Ovary (tissue), 10 donors: ENCODE measurements around the gene MYO1E. TPM values are rescaled to one million over a fixed set of nuclear protein-coding genes. Genes with fewer than 3 reads are reported as not detected.
A peak's percentile ranks its signal among the peaks of the same experiment; 100 is the strongest.

Experiments used
- DNase-seq, 5 donors: peaks; one replicate each; pipeline ENCODE4 v3.0.0-alpha.2; 2019 to 2020
- H3K27ac ChIP-seq, 2 donors: fragments of 200-600 bp; one replicate each; pipeline versions ENCODE4 v1.5.1 to v1.8.0; 2019 to 2022
- H3K27me3 ChIP-seq: fragments of 200-600 bp; one replicate; pipeline ENCODE4 v1.8.0; 2022
- H3K36me3 ChIP-seq: fragments of 200-600 bp; sonication (generic); one replicate; pipeline ENCODE4 v1.5.1; 2019
- H3K4me1 ChIP-seq: one replicate; pipeline ENCODE4 v1.8.1; 2013; ENCODE audit warnings: mild to moderate bottlenecking, moderate library complexity; ENCODE audit not compliant: insufficient read depth
- H3K4me3 ChIP-seq: fragments of 200-600 bp; sonication (generic); one replicate; pipeline ENCODE4 v1.5.1; 2017
- H3K9me3 ChIP-seq, 2 donors: fragments of 200-600 bp in 1 of 2; sonication (generic) in 1 of 2; one replicate each; pipeline versions ENCODE4 v1.5.1 to v1.8.1; 2013 to 2019; ENCODE audit warnings: mild to moderate bottlenecking in 1 of 2, moderate library complexity in 1 of 2
- CTCF ChIP-seq, 3 donors: fragments of 450-650 bp in 2 of 3; fragments of 200-600 bp in 1 of 3; IDR thresholded peaks; one replicate each; pipeline versions ENCODE4 v1.5.1 to v1.8.0; 2016 to 2022; ENCODE audit warnings: antibody characterized with exemption in 3 of 3, mild to moderate bottlenecking in 1 of 3
- EP300 ChIP-seq: sonication (generic); formaldehyde crosslinking; IDR thresholded peaks from one replicate; pipeline ENCODE4 v1.6.1; 2017; ENCODE audit warnings: antibody characterized with exemption
- POLR2A ChIP-seq: fragments of 450-650 bp; IDR thresholded peaks from one replicate; pipeline ENCODE4 v1.6.1; 2017; ENCODE audit warnings: antibody characterized with exemption, mild to moderate bottlenecking, moderate library complexity
- WGBS, 3 donors: extraction: QIAGEN DNeasy Blood & Tissue Kit in 1 of 3; methylation state at CpG; one replicate each; pipeline versions ENCODE4 v1.1.5 to v1.1.7; 2013 to 2017; 5-methylcytosine and 5-hydroxymethylcytosine counted together
- intact Hi-C, 4 donors: fragments of 100-400 bp; cut with DNase I; formaldehyde crosslinking; loops; one replicate each; pipeline versions ENCODE4 v1.11.0 to v1.15.1; 2022 to 2023
- long read RNA-seq, 3 donors: library from polyadenylated mRNA in 2 of 3; unstranded in 2 of 3; transcript quantifications; one replicate each; pipeline ENCODE4 v2.0.0 and lab custom pipeline, GENCODE V29; 2021 to 2026
- polyA plus RNA-seq, 2 donors: library from polyadenylated mRNA; stranded (reverse); fragments of 200-250 nt in 1 of 2; fragments of 350-450 nt in 1 of 2; fragmentation: Illumina TruSeq in 1 of 2; extraction: RNeasy Lipid Tissue Mini Kit (QIAGEN cat#74804) in 1 of 2; gene quantifications; one replicate each; pipeline ENCODE4 v1.2.3, GENCODE V29; 2013 to 2014
- total RNA-seq, 7 donors: library from RNA; depleted of rRNA in 2 of 7; stranded (reverse); fragments of >200 nt in 2 of 7; fragmentation: NEBNext Ultra II Directional in 3 of 7; extraction: Animal tissue kit (Norgen Biotek cat#: 25700) in 3 of 7; gene quantifications; one replicate each; pipeline versions ENCODE4 v1.1.0 to v1.2.4, GENCODE V29; 2016 to 2023
- donor health status: DM: no; HTN: no; CAD: no; lungs with moderate emphysema.
- donor health status: DM: no; HTN: no; CAD: no.
- donor health status: Bipolar disorder and iron deficiency.
- donor health status: DM: yes; HTN: yes; CAD: no.
- donor health status: DM: no; HTN: no; CAD: no.
- donor health status: DM: yes; HTN: yes; CAD: no.

MYO1E gene
- total RNA-seq, result 10 to 100 TPM; 27.3 to 55.3 (median 44.8) TPM
- polyA plus RNA-seq, result 10 to 100 TPM; 11.6 to 96.0 TPM
- long read RNA-seq, donor 1, partial matches to known transcripts, result 23 of 27 reads
- long read RNA-seq, donor 1, other reads (novel, unspliced or antisense), result 4 of 27 reads
- long read RNA-seq, donor 2, full-length matches to known transcripts, result 2 of 14 reads
- long read RNA-seq, donor 2, partial matches to known transcripts, result 12 of 14 reads
- long read RNA-seq, donor 2, other reads (novel, unspliced or antisense), result 0 of 14 reads
- long read RNA-seq, donor 3, full-length matches to known transcripts, result 9 of 20 reads
- long read RNA-seq, donor 3, partial matches to known transcripts, result 5 of 20 reads
- long read RNA-seq, donor 3, other reads (novel, unspliced or antisense), result 6 of 20 reads

- DNase-seq, result peak; percentile 86 to 91 (median 87)
- H3K27me3 ChIP-seq, result no peaks in the 10 kb centered on the region
- 0 to 1% (median 0%) methylated on average over 48 to 74 of the region's 74 CpGs for WGBS, 3 donors
- H3K27ac ChIP-seq, result peak within 1 kb of the TSS; percentile 90 to 95
- no peaks in the 10 kb centered on the region for H3K4me1 ChIP-seq
- no peaks in the 10 kb centered on the region for H3K9me3 ChIP-seq
- H3K4me3 ChIP-seq, result peak within 1 kb of the TSS; percentile 85
- TF ChIP-seq POLR2A (peak; percentile 89), EP300 (no peak), CTCF (IDR thresholded peaks at IDR 0.05) (no peak)
- intact Hi-C loops, result no loop called here
- no peaks in the 10 kb centered on the region for H3K36me3 ChIP-seq
Measured at GRCh38 chr15:59372352-59373211, at the start of gene MYO1E. Gene MYO1E (minus strand): TSS chr15:59372871. CDS start chr15:59372500, 371 bp downstream.

GRCh38 chr15:59420986-59421618 lies 48.4 kb upstream of the MYO1E start:
- Histone ChIP-seq H3K36me3 (no peaks in the 10 kb centered on the region), H3K4me1 (no peaks in the 10 kb centered on the region), H3K27ac (no peak overlapping the region), H3K27me3 (no peaks in the 10 kb centered on the region), H3K9me3 (no peaks in the 10 kb centered on the region), H3K4me3 (no peak overlapping the region)
- DNase-seq, result no peak
- 23 to 33% (median 31%) methylated on average over 11 to 12 of the region's 16 CpGs for WGBS, 3 donors
- TF ChIP-seq EP300 (no peak), POLR2A (no peak)
- intact Hi-C loops, result no loop called here

GRCh38 chr15:59420108-59420507 lies 47.4 kb upstream of the MYO1E start:
- no peak for DNase-seq
- Histone ChIP-seq H3K4me1 (no peaks in the 10 kb centered on the region), H3K9me3 (no peaks in the 10 kb centered on the region), H3K27ac (no peak overlapping the region), H3K27me3 (no peaks in the 10 kb centered on the region), H3K4me3 (no peak overlapping the region), H3K36me3 (no peaks in the 10 kb centered on the region)
- TF ChIP-seq CTCF (IDR thresholded peaks at IDR 0.05) (no peak), EP300 (no peak), POLR2A (no peak)
- WGBS, 3 donors, result 76 to 87% (median 76%) methylated on average over 3 of the region's 3 CpGs
- intact Hi-C loops, result no loop called here

GRCh38 chr15:59419170-59419569 lies 46.5 kb upstream of the MYO1E start:
- no peak for TF ChIP-seq CTCF (IDR thresholded peaks at IDR 0.05)
- TF ChIP-seq EP300, result no peak
- TF ChIP-seq POLR2A, result no peak
- Histone ChIP-seq H3K27me3 (no peaks in the 10 kb centered on the region), H3K4me3 (no peak overlapping the region), H3K36me3 (no peaks in the 10 kb centered on the region), H3K27ac (no peak overlapping the region), H3K4me1 (no peaks in the 10 kb centered on the region), H3K9me3 (no peaks in the 10 kb centered on the region)
- 67 to 82% (median 75%) methylated on average over 1 of the region's 1 CpG for WGBS, 3 donors
- no peak for DNase-seq
- intact Hi-C loops, result no loop called here
